ENCODE measurements around the gene STAM2.
"Not testable (repeated sequence)": the region's sequence is repeated elsewhere in the genome, so short reads cannot be mapped to it uniquely, and the experiment has no call there.

Gene STAM2

GRCh38 chr2:152201466-152201830, 25.9 kb upstream of the STAM2 start:
- Histone ChIP-seq H3K4me1 (no peaks in the 10 kb centered on the region), H3K4me3 (ENCODE audit: low read depth, low read length) (no peak overlapping the region), H3K9me3 (no peaks in the 10 kb centered on the region), H3K36me3 (no peaks in the 10 kb centered on the region), H3K27me3 (no peaks in the 10 kb centered on the region)
- DNase-seq = no peak
- no peak for TF ChIP-seq CTCF (IDR thresholded peaks at IDR 0.05; ENCODE audit: low read depth, low read length)

GRCh38 chr2:152200565-152201465, 25.3 kb upstream of the STAM2 start:
- Histone ChIP-seq H3K4me3 (ENCODE audit: low read depth, low read length) (no peak overlapping the region), H3K36me3 (no peaks in the 10 kb centered on the region), H3K27me3 (no peaks in the 10 kb centered on the region), H3K4me1 (no peaks in the 10 kb centered on the region), H3K9me3 (no peaks in the 10 kb centered on the region)
- no peak for TF ChIP-seq CTCF (IDR thresholded peaks at IDR 0.05; ENCODE audit: low read depth, low read length)
- DNase-seq = peak; percentile 78

- no peak for TF ChIP-seq CTCF (IDR thresholded peaks at IDR 0.05; ENCODE audit: low read depth, low read length)
- no peak for DNase-seq
- Histone ChIP-seq H3K9me3 (no peaks in the 10 kb centered on the region), H3K4me1 (no peaks in the 10 kb centered on the region), H3K4me3 (ENCODE audit: low read depth, low read length) (no peak overlapping the region), H3K36me3 (no peaks in the 10 kb centered on the region), H3K27me3 (no peaks in the 10 kb centered on the region)
These were observed 24.5 kb upstream of the STAM2 start for GRCh38 chr2:152200101-152200500.

GRCh38 chr2:152198499-152198898, 22.9 kb upstream of the STAM2 start:
- no peak for TF ChIP-seq CTCF (IDR thresholded peaks at IDR 0.05; ENCODE audit: low read depth, low read length)
- no peak overlapping the region for H3K4me3 ChIP-seq (ENCODE audit: low read depth, low read length)
- no peak for DNase-seq
- no peaks in the 10 kb centered on the region for H3K9me3 ChIP-seq
- no peaks in the 10 kb centered on the region for H3K4me1 ChIP-seq
- H3K27me3 ChIP-seq = no peaks in the 10 kb centered on the region
- H3K36me3 ChIP-seq = no peaks in the 10 kb centered on the region

GRCh38 chr2:152197508-152198284, 22.1 kb upstream of the STAM2 start:
- not testable (repeated sequence) for H3K4me1 ChIP-seq; DNase-seq; H3K36me3 ChIP-seq; H3K27me3 ChIP-seq; H3K4me3 ChIP-seq (ENCODE audit: low read depth, low read length); H3K9me3 ChIP-seq

- TF ChIP-seq CTCF (IDR thresholded peaks at IDR 0.05; ENCODE audit: low read depth, low read length) = peak; percentile 72
- Histone ChIP-seq H3K27me3 (no peaks in the 10 kb centered on the region), H3K9me3 (no peaks in the 10 kb centered on the region), H3K4me3 (ENCODE audit: low read depth, low read length) (no peak overlapping the region), H3K4me1 (no peaks in the 10 kb centered on the region), H3K36me3 (no peaks in the 10 kb centered on the region)
- DNase-seq = peak; percentile 17
These were observed 14.3 kb upstream of the STAM2 start for GRCh38 chr2:152189622-152190495.

GRCh38 chr2:152186808-152187207, 11.2 kb upstream of the STAM2 start:
- not testable (repeated sequence) for H3K36me3 ChIP-seq; H3K4me1 ChIP-seq; H3K4me3 ChIP-seq (ENCODE audit: low read depth, low read length); H3K9me3 ChIP-seq; H3K27me3 ChIP-seq; DNase-seq
